Right lobe of liver (tissue), 4 donors: Measurements from ENCODE around the gene ZNF226.

Experiments used
- CTCF ChIP-seq, 4 donors: fragments of 200-600 bp in 3 of 4; fragments of 450-650 bp in 1 of 4; IDR thresholded peaks; one replicate each; pipeline versions ENCODE4 v1.5.1 to v1.8.0; 2016 to 2022; ENCODE audit warnings: antibody characterized with exemption in 4 of 4, mild to moderate bottlenecking in 2 of 4
- POLR2A ChIP-seq: fragments of 450-650 bp; IDR thresholded peaks from one replicate; pipeline ENCODE4 v1.6.1; 2017; ENCODE audit warnings: antibody characterized with exemption, mild to moderate bottlenecking
- donor health status: DM: no; HTN: no; CAD: no.
- donor health status: DM: no; HTN: no; CAD: no.
- donor health status: DM: no; HTN: yes; CAD: no.

GRCh38 chr19:44176590-44176989, 11.7 kb downstream of the ZNF226 start:
- TF ChIP-seq CTCF (IDR thresholded peaks at IDR 0.05): no peak
- no peak for TF ChIP-seq POLR2A
